Measurements from ENCODE around the gene MAP3K14. TPM values are rescaled to one million over a fixed set of nuclear protein-coding genes. Genes with fewer than 3 reads are reported as not detected.

Gene MAP3K14
- total RNA-seq, 2 donors from 2014 or later: 4.6 to 5.5 TPM

DNA sequence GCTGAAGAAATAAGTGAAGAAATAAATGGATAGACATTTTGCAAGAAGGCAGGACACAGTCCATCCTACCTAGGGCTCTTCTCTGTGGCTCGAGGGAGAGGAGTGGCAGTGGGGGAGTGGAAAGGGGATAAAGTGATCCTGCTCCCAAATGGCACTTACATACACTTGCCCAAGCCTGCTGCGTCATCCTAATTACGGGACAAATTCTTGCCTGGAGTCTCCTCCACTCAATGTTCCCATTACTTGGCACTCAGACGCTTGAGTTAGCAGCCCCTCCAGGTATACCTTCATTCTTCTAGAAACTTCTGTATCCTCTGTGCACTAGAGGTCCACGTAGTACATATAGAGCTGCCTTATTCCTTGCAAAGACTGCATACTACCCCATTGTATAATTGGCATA lies 15.7 kb upstream of the MAP3K14 start:
- Histone ChIP-seq H3K36me3 (ENCODE audit: control insufficient read depth, insufficient read depth, low read length) (no peaks in the 10 kb centered on the region), H3K4me1 (ENCODE audit: control insufficient read depth, insufficient read depth, low read length) (peaks cover 11% of the 10 kb centered on the region), H3K27me3 (ENCODE audit: control insufficient read depth, insufficient read depth, low read length, poor library complexity, severe bottlenecking) (no peaks in the 10 kb centered on the region), H3K27ac (ENCODE audit: low read depth, low read length) (no peak overlapping the region), H3K4me3 (ENCODE audit: low read length) (no peak overlapping the region), H3K9me3 (ENCODE audit: control insufficient read depth, low read length) (no peaks in the 10 kb centered on the region), H3K9ac (ENCODE audit: extremely low read depth, low read length, poor library complexity, severe bottlenecking) (no peak overlapping the region)
- no peaks in the 10 kb centered on the region for H3K36me3 Mint-ChIP-seq (ENCODE audit: low read depth)
- peak; percentile 39 for DNase-seq
- H3K4me1 Mint-ChIP-seq: peaks cover 43% of the 10 kb centered on the region
- H3K9me3 Mint-ChIP-seq: no peaks in the 10 kb centered on the region
- H3K27me3 Mint-ChIP-seq (ENCODE audit: insufficient read depth): peaks cover 44% of the 10 kb centered on the region
- 94 to 96% methylated on average over 5 of the region's 5 CpGs for WGBS, 2 experiments (ENCODE audit: insufficient coverage in 1 of 2, insufficient read length in 1 of 2)
- TF ChIP-seq CTCF (conservative IDR thresholded peaks at IDR 0.05): no peak
- no peak overlapping the region for H3K4me3 Mint-ChIP-seq
- no peak overlapping the region for H3K27ac Mint-ChIP-seq

DNA sequence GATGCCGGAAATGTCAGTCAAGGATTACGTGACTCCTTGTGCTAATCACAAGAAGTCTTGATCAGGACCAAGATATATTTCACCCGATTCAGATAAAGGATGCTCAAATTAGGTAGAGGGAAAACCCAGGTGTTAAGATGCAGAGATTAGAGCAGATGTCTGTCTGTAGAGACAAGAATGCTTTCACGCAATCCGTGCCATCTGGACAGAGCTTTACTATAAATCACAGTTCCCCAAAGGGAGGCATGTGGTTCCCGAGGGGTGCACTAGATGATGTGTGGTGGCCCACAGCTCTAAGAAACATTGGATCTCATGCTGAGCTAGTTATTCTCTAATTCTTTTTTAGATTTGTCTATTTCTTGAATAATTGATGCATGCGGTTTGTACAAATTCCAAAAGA lies 9.8 kb upstream of the MAP3K14 start:
- Histone ChIP-seq H3K27ac (ENCODE audit: low read depth, low read length) (no peak overlapping the region), H3K27me3 (ENCODE audit: control insufficient read depth, insufficient read depth, low read length, poor library complexity, severe bottlenecking) (no peaks in the 10 kb centered on the region), H3K4me3 (ENCODE audit: low read length) (no peak overlapping the region), H3K36me3 (ENCODE audit: control insufficient read depth, insufficient read depth, low read length) (no peaks in the 10 kb centered on the region), H3K4me1 (ENCODE audit: control insufficient read depth, insufficient read depth, low read length) (no peaks in the 10 kb centered on the region), H3K9ac (ENCODE audit: extremely low read depth, low read length, poor library complexity, severe bottlenecking) (no peak overlapping the region), H3K9me3 (ENCODE audit: control insufficient read depth, low read length) (no peaks in the 10 kb centered on the region)
- Mint-ChIP-seq H3K4me1 (peaks cover 7% of the 10 kb centered on the region), H3K4me3 (no peak overlapping the region), H3K27me3 (ENCODE audit: insufficient read depth) (peaks cover 33% of the 10 kb centered on the region), H3K27ac (no peak overlapping the region), H3K36me3 (ENCODE audit: low read depth) (no peaks in the 10 kb centered on the region), H3K9me3 (no peaks in the 10 kb centered on the region)
- DNase-seq: peak; percentile 15
- 94% methylated on average over 6 to 7 of the region's 7 CpGs for WGBS, 2 experiments (ENCODE audit: insufficient coverage in 1 of 2, insufficient read length in 1 of 2)
- no peak for TF ChIP-seq CTCF (conservative IDR thresholded peaks at IDR 0.05)

DNA sequence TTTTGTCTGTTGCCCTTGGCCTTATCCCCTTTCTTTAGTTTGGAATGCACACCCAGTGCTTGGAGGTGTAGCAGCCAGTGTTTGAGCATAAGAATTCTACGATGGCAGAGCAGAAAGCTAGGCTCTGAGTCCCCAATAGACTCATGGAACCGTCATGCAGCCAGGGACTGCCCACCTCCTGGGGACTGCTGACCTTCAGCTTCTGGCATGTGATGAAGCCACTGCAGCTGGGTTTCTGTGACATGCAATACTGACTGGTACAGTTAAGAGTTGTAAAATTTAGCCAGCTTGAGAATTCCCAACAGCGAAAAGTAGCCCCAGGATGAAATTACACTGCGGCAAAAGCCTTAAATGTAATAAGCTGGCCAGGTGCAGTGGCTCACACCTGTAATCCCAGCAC lies 9.0 kb upstream of the MAP3K14 start:
- Mint-ChIP-seq H3K4me1 (peaks cover 11% of the 10 kb centered on the region), H3K36me3 (ENCODE audit: low read depth) (no peaks in the 10 kb centered on the region), H3K27me3 (ENCODE audit: insufficient read depth) (peaks cover 35% of the 10 kb centered on the region), H3K9me3 (no peaks in the 10 kb centered on the region), H3K4me3 (no peak overlapping the region), H3K27ac (no peak overlapping the region)
- no peak for TF ChIP-seq CTCF (conservative IDR thresholded peaks at IDR 0.05)
- Histone ChIP-seq H3K36me3 (ENCODE audit: control insufficient read depth, insufficient read depth, low read length) (no peaks in the 10 kb centered on the region), H3K9me3 (ENCODE audit: control insufficient read depth, low read length) (no peaks in the 10 kb centered on the region), H3K4me1 (ENCODE audit: control insufficient read depth, insufficient read depth, low read length) (no peaks in the 10 kb centered on the region), H3K27me3 (ENCODE audit: control insufficient read depth, insufficient read depth, low read length, poor library complexity, severe bottlenecking) (no peaks in the 10 kb centered on the region), H3K9ac (ENCODE audit: extremely low read depth, low read length, poor library complexity, severe bottlenecking) (no peak overlapping the region), H3K27ac (ENCODE audit: low read depth, low read length) (no peak overlapping the region), H3K4me3 (ENCODE audit: low read length) (no peak overlapping the region)
- 74 to 92% methylated on average over 4 of the region's 4 CpGs for WGBS, 2 experiments (ENCODE audit: insufficient coverage in 1 of 2, insufficient read length in 1 of 2)
- peak; percentile 34 for DNase-seq
